Large intestine (tissue), 3 donors: ENCODE measurements around the gene EPHB2. TPM values are rescaled to one million over a fixed set of nuclear protein-coding genes. Genes with fewer than 3 reads are reported as not detected.

ENCODE experiments used
- DNase-seq, 2 donors: peaks; one replicate each; pipeline versions ENCODE4 v3.0.0 to v3.0.0-alpha.2; 2013
- H3K27ac ChIP-seq: one replicate; pipeline ENCODE4 v1.5.1; 2013; ENCODE audit warnings: low read length
- H3K27me3 ChIP-seq: 2 replicates; pipeline ENCODE4 v1.6.1; 2013; ENCODE audit warnings: low read length; ENCODE audit not compliant: control insufficient read depth, insufficient read depth
- H3K36me3 ChIP-seq: 2 replicates; pipeline ENCODE4 v1.6.1; 2013; ENCODE audit warnings: low read length; ENCODE audit not compliant: control insufficient read depth, insufficient read depth
- H3K4me1 ChIP-seq: one replicate; pipeline ENCODE4 v1.6.1; 2013; ENCODE audit warnings: low read length; ENCODE audit not compliant: control insufficient read depth, insufficient read depth
- H3K4me3 ChIP-seq: one replicate; pipeline ENCODE4 v1.5.1; 2013; ENCODE audit warnings: low read length
- H3K9me3 ChIP-seq: one replicate; pipeline ENCODE4 v1.6.1; 2013; ENCODE audit warnings: mild to moderate bottlenecking, low read depth, low read length, moderate library complexity; ENCODE audit not compliant: control insufficient read depth
- WGBS: methylation state at CpG from one replicate; pipeline ENCODE4 v1.1.5; 2013; ENCODE audit warnings: low lambda C conversion rate; ENCODE audit not compliant: insufficient coverage; 5-methylcytosine and 5-hydroxymethylcytosine counted together
- polyA plus RNA-seq: library from polyadenylated mRNA; unstranded; fragments of 120-200 nt; gene quantifications from one replicate; pipeline ENCODE4 v1.2.1, GENCODE V29; 2013

Gene EPHB2
- polyA plus RNA-seq, 1 donor: 37.6 TPM

DNA sequence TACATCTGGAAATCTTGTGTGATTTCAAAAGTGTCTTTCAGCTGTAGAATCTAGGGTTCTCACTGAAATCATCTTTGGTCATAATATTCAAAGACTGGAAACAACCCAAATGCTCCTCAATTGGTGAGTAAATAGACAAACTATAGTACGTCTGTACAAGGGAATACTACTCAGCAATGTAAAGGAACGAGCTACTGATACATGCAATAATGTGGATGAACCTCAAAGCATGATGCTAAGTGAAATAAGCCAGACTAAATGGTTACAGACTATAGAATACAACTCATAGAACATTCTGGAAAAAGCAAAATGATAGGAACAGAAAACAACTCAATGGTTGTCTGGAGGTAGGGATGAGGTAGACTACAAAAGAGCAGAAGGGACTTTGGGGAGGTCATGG lies 259.5 kb downstream of the EPHB2 start:
- no peak for DNase-seq
- peaks cover 3% of the 10 kb centered on the region for H3K27me3 ChIP-seq
- H3K36me3 ChIP-seq: no peaks in the 10 kb centered on the region
- H3K9me3 ChIP-seq: no peaks in the 10 kb centered on the region
- H3K27ac ChIP-seq: no peak overlapping the region
- 100% methylated on average over 2 of the region's 2 CpGs for WGBS
- no peaks in the 10 kb centered on the region for H3K4me1 ChIP-seq
- no peak overlapping the region for H3K4me3 ChIP-seq

Other genes with a start within 250 kb of the EPHB2 start
- 0.57 TPM for gene EPHA8, start 147.3 kb upstream of the EPHB2 start, polyA plus RNA-seq
- gene C1QA, start 74.2 kb upstream of the EPHB2 start, polyA plus RNA-seq: 91.7 TPM
- 79.1 TPM for gene C1QC, start 67.2 kb upstream of the EPHB2 start, polyA plus RNA-seq
- gene C1QB, start 57.6 kb upstream of the EPHB2 start, polyA plus RNA-seq: 73.0 TPM